Testis (tissue), 3 donors: ENCODE results near the gene BCL2L11. TPM values are rescaled to one million over a fixed set of nuclear protein-coding genes. Genes with fewer than 3 reads are reported as not detected.

Experiments used
- DNase-seq: peaks from one replicate; pipeline ENCODE4 v3.0.0-alpha.2; 2019
- H3K27ac ChIP-seq, 2 donors: fragments of 200-600 bp; sonication (generic); one replicate each; pipeline ENCODE4 v1.5.1; 2019
- H3K27me3 ChIP-seq: fragments of 200-600 bp; sonication (generic); one replicate; pipeline ENCODE4 v1.5.1; 2019
- H3K36me3 ChIP-seq: fragments of 200-600 bp; sonication (generic); one replicate; pipeline ENCODE4 v1.5.1; 2017; ENCODE audit warnings: low read depth; ENCODE audit errors: missing control alignments
- H3K4me1 ChIP-seq: fragments of 200-600 bp; sonication (generic); one replicate; pipeline ENCODE4 v1.5.1; 2019
- H3K4me3 ChIP-seq, 2 donors: fragments of 200-600 bp; sonication (generic); one replicate each; pipeline ENCODE4 v1.5.1; 2017 to 2019
- H3K9me3 ChIP-seq: fragments of 200-600 bp; sonication (generic); one replicate; pipeline ENCODE4 v1.5.1; 2017
- POLR2A ChIP-seq: fragments of 450-650 bp; IDR thresholded peaks from one replicate; pipeline ENCODE4 v1.6.1; 2017; ENCODE audit warnings: antibody characterized with exemption, mild to moderate bottlenecking, moderate library complexity
- WGBS, 2 donors: methylation state at CpG; one replicate each; pipeline ENCODE4 v1.1.5; 2018; 5-methylcytosine and 5-hydroxymethylcytosine counted together
- intact Hi-C: fragments of 100-400 bp; cut with DNase I; formaldehyde crosslinking; loops from one replicate; pipeline ENCODE4 v1.15.1; 2023; ENCODE audit warnings: low total_unique reads
- polyA plus RNA-seq: library from polyadenylated mRNA; stranded (reverse); fragments of 350-450 nt; fragmentation: Illumina TruSeq; extraction: RNeasy Lipid Tissue Mini Kit (QIAGEN cat#74804); gene quantifications from one replicate; pipeline ENCODE4 v1.2.3, GENCODE V29; 2014; ENCODE audit warnings: low read depth, low replicate concordance; ENCODE audit not compliant: insufficient read depth
- total RNA-seq, 2 donors: library from RNA; depleted of rRNA; stranded (reverse); fragments of >200 nt; gene quantifications; one replicate each; pipeline ENCODE4 v1.2.3, GENCODE V29; 2016
- TF ChIP-seq, protein P1 (sequence below), 3 experiments: fragments of 450-650 bp in 2 of 3; fragments of 200-600 bp in 1 of 3; sonication (generic) in 1 of 3; IDR thresholded peaks; one replicate each; pipeline ENCODE4 v1.5.1; 2016 to 2019; ENCODE audit warnings: antibody characterized with exemption in 3 of 3, mild to moderate bottlenecking in 2 of 3, moderate library complexity in 1 of 3

BCL2L11 gene
- total and polyA plus RNA-seq, 3 donors from 2014 or later: 26.4 to 41.7 (median 29.3) TPM

DNA sequence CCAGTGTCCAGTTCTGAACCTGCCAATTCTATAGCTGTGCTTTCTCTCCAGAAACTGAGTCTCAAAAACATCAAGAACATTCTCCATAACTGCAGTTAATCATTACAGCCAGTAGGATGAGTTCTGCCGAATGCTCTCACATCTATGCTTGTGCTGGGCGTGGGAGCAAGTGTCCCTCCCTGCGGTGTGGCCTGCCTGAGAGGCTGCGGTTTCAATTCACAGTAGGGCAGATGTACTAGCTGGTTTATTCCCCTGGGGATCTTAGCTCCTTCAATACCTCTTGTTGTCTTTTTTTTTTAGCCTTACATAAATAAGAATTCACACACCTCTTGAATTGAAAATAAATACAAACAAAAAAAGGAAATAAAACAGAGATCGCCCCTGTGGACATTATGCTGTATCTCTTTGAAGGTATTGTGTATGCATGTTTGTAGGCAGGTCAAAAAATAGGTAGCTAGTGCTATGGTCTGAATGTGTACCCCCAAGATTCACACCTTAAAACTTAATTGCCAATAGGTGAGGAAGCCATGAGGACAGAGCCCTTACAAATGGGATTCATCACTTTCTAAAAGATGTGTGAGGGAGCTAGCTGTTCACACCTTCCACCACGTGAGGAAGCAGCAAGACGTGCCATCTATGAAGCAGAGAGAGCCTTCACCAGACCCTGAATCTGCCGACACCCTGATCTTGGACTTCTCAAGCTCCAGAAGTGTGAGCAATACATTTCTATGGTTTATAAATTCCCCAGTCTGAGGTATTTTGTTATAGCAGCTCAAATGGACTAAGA, 74.3 kb downstream of the BCL2L11 start:
- Histone ChIP-seq H3K9me3 (no peaks in the 10 kb centered on the region), H3K4me3 (no peak overlapping the region), H3K4me1 (no peaks in the 10 kb centered on the region), H3K27ac (no peak overlapping the region), H3K27me3 (no peaks in the 10 kb centered on the region), H3K36me3 (no peaks in the 10 kb centered on the region)
- intact Hi-C loops: no loop called here
- no peak for DNase-seq
- 75 to 90% methylated on average over 8 of the region's 8 CpGs for WGBS, 2 donors
- TF ChIP-seq, protein P1, sequence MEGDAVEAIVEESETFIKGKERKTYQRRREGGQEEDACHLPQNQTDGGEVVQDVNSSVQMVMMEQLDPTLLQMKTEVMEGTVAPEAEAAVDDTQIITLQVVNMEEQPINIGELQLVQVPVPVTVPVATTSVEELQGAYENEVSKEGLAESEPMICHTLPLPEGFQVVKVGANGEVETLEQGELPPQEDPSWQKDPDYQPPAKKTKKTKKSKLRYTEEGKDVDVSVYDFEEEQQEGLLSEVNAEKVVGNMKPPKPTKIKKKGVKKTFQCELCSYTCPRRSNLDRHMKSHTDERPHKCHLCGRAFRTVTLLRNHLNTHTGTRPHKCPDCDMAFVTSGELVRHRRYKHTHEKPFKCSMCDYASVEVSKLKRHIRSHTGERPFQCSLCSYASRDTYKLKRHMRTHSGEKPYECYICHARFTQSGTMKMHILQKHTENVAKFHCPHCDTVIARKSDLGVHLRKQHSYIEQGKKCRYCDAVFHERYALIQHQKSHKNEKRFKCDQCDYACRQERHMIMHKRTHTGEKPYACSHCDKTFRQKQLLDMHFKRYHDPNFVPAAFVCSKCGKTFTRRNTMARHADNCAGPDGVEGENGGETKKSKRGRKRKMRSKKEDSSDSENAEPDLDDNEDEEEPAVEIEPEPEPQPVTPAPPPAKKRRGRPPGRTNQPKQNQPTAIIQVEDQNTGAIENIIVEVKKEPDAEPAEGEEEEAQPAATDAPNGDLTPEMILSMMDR (IDR thresholded peaks at IDR 0.05): peak in 1 of 3 experiments; percentile 25
- TF ChIP-seq POLR2A: no peak

DNA sequence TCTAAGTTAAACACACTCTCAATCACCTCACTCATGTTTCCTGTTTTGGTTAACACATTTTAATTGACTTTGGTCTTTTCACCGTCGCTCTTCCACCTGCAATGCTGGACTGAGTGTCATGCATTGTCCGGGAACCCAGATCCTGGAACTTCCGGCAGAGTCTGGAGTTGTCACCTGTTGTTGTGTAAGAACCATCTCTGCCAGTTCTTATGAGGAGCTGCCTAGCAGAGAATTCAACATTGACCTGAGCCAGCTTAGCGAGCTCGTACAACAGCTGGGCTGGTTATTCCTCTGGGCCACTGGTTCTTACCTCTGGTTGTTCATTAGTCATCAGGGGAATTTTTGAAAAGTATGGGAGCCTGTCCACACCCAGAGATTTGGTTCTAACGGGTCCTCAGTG, 75.7 kb downstream of the BCL2L11 start:
- Histone ChIP-seq H3K27ac (no peak overlapping the region), H3K4me1 (no peaks in the 10 kb centered on the region), H3K27me3 (no peaks in the 10 kb centered on the region), H3K4me3 (no peak overlapping the region), H3K9me3 (no peaks in the 10 kb centered on the region), H3K36me3 (no peaks in the 10 kb centered on the region)
- no peak for DNase-seq
- TF ChIP-seq, protein P1 (IDR thresholded peaks at IDR 0.05): no peak
- no peak for TF ChIP-seq POLR2A
- WGBS, 2 donors: 69 to 92% methylated on average over 7 of the region's 7 CpGs
- intact Hi-C loops: no loop called here

DNA sequence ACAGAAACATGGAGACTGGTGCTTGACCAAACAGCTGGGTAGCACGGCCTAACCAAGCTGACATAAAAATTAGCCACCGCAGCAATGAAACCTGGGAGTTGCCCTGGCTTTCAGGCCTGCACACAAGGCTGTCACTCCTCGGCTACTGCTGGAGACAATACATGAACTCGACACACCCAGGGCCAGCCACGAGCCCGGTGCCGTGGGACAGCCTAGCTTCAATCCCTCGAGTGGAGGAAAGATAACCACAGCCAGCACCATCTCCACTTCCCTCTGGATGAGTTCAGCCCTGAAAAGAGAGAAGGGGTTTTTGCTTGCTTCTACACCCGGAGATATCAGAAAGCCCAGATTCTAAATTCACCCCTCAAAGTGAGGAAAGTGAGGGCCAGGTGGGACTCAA, 78.0 kb downstream of the BCL2L11 start:
- Histone ChIP-seq H3K9me3 (no peaks in the 10 kb centered on the region), H3K27ac (no peak overlapping the region), H3K4me1 (no peaks in the 10 kb centered on the region), H3K36me3 (no peaks in the 10 kb centered on the region), H3K27me3 (no peaks in the 10 kb centered on the region), H3K4me3 (no peak overlapping the region)
- intact Hi-C loops: no loop called here
- 83 to 89% methylated on average over 8 to 9 of the region's 9 CpGs for WGBS, 2 donors
- DNase-seq: no peak
- no peak for TF ChIP-seq POLR2A

DNA sequence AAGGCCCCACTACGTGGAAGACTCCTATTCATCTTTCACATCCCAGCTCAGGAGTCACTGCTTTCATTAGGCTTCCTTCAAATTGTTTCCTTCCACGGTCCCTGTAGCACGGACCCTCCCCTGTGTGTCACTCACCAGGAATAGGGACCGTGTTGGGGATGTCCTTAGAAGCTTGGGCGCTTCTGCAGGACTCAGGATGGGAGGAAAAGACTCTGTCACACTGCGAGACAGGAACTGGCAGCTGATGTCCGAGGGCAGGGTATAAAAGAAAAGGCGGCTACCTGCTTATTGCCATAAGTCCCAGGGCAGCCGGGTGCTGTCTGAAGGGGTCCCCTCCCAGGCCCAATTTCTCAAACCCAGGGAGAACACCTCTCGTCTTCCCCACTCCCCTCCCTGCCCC, 79.1 kb downstream of the BCL2L11 start:
- intact Hi-C loops: no loop called here
- TF ChIP-seq, protein P1 (IDR thresholded peaks at IDR 0.05): no peak
- no peak for TF ChIP-seq POLR2A
- Histone ChIP-seq H3K27ac (no peak overlapping the region), H3K4me3 (no peak overlapping the region), H3K27me3 (no peaks in the 10 kb centered on the region), H3K36me3 (no peaks in the 10 kb centered on the region), H3K4me1 (no peaks in the 10 kb centered on the region), H3K9me3 (no peaks in the 10 kb centered on the region)
- WGBS, 2 donors: 88 to 97% methylated on average over 10 of the region's 10 CpGs
- DNase-seq: no peak

DNA sequence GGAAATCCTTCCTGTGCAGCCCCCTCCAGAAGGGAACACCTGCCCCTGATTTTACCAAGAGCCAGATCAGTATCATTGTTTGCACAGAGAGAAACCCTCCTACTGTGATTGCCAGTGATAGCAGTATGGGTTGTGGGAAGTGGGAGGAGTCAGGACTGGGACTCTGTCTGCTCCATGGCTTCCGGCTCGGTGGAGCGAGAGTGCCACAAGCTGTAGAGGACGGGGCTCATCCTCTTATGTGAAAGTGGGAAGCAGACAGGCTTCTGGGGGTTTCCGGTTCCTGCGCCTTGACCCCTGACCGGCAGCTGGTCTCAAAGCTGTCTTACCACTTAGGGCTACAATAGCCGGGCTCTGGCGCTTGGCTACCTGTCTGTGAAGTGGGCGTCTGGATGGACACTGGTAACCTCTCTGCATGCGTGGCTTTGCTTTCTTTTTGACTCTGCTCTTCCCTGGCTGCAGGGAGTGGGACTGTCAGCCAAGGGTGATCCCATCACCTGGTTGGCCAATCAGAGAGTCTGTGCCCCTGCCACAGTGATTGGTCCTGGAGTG, 79.7 kb downstream of the BCL2L11 start:
- no peak overlapping the region for H3K4me3 ChIP-seq
- no peaks in the 10 kb centered on the region for H3K27me3 ChIP-seq
- WGBS, 2 donors: 77 to 92% methylated on average over 11 of the region's 11 CpGs
- H3K4me1 ChIP-seq: no peaks in the 10 kb centered on the region
- H3K27ac ChIP-seq: no peak overlapping the region
- no peak for TF ChIP-seq POLR2A
- TF ChIP-seq, protein P1 (IDR thresholded peaks at IDR 0.05): no peak
- no peaks in the 10 kb centered on the region for H3K9me3 ChIP-seq
- intact Hi-C loops: no loop called here
- DNase-seq: no peak
- H3K36me3 ChIP-seq: no peaks in the 10 kb centered on the region
